Stimulated activated CD8-positive, alpha-beta memory T cell treated with anti-CD3 and anti-CD28 coated beads, Interleukin-15, amount 100 ng/mL, for 48 hours (primary cell): ENCODE measurements around the gene FAM76B.

Experiments used
- DNase-seq, 2 donors: peaks; one replicate each; pipeline ENCODE4 v3.0.0-alpha.2; 2020; ENCODE audit warnings: low read depth in 2 of 2

FAM76B gene

DNA sequence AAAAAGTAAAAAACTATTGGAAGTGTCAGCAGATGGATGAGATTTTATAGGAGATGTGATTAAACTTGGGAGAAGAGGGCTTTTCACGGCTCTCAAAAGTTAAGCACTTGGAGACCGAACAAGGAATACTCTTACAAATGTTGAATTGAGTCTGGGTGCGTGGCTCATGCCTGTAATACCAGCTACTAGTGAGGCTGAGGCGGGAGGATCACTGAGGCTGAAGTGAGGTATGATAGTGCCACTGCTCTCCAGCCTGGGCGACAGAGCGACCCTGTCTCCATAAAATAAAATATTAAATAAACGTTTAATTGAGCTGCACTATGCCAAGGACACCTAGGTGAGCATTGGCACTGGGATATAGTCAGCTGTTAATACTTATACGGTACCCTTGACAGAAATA is 2.6 kb upstream of the FAM76B start:
- no peak for DNase-seq

DNA sequence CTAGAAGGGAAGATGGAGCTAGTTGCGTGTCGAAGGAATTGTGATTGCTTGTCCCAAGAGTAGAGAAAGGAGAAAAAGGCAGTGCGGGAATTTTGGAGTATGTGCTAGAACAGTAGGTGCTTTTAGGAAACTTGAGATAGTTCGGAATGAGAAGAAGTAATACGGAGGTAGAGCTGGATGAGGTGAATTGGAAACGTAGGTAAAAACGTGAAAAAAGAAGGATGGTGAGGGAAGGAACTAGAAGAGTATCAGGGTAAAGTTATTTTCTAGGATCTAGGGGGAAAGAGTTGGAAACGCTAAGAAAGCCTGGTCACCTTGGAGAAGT is 2.1 kb upstream of the FAM76B start:
- DNase-seq, result no peak

DNA sequence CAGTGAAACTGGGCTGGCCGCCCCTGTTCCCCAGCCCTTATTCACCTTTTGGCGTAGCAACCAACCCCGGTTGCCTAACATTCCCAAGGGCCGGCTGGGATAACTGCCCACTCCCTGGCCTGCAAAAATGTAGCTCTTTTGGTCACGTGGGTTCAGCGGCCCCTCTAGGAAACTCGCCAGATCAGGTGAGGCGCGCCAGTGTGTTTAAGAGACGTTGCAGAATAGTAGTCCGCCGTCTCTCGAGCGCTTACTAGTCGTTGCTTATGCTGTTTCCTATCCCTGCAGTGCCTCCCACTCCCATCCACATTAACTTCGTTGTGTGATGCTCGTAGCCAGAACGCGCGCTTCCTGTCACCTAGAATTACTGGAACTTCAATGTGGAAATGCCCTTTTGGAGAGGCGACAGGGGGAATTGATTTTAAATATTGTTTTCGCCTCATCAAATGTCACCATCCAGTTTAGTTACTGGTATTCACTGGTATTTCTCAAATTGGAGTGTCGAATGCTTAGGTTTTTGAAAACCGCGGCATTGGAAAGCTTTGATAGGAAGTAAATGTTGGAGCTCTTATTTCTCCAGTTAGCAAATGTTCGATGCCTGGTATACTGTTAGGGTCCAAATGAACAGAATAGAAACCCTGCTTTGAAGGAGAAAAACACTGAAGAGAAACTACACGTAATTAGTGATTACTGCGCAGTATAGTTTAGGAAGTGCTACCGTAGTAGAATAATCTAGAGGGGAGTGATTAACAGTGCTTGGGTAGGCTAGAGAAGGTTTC is 1.5 kb upstream of the FAM76B start:
- peak; percentile 36 to 50 for DNase-seq

DNA sequence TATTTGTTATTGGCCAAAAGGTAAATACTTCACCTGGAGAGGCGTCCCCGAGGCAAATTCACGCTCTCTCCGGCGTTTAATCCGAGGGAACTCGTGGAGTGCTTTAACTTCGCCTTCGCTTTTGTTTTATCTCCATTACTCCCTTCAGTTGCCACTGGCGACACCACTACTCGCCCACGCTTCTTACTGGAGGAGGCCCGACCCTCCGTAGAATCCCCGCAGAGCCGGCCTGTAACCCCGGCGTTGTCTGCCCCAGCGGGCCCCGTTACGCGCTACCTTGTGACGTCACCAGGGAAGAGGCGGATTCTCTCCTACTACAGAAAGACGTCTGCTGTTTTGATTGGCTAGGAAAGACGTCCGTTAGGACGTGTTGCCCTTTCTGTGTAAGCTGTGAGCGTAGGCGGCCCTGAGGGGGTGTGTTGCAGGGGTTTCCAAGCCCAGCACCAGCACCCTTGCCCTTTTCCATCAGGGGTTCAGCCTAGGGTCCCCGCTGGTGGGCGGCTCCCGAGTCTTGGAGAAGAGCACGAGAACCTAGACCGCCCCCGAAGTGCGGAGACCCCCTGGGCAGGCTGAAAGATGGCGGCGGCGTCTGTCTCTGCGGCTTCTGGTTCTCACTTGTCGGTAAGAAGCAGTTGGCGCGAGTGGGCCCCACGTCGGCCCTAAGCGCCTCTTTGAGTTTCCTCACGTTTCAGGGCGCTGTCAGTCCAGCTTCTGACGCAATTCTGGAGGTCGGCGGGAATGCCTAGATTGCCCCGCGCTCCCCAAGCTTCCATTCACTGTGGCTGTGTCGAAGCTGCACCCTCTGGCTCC is 746 bp upstream of the FAM76B start, which contains the start of gene CEP57:
Gene CEP57 (plus strand): TSS at position 376 of the 810 bp plus-strand sequence. CDS start 201 bp downstream, at position 577.
- peak; percentile 89 to 90 for DNase-seq

GRCh38 chr11:95788921-95789505 is 569 bp downstream of the FAM76B start:
- DNase-seq, result peak; percentile 1

DNA sequence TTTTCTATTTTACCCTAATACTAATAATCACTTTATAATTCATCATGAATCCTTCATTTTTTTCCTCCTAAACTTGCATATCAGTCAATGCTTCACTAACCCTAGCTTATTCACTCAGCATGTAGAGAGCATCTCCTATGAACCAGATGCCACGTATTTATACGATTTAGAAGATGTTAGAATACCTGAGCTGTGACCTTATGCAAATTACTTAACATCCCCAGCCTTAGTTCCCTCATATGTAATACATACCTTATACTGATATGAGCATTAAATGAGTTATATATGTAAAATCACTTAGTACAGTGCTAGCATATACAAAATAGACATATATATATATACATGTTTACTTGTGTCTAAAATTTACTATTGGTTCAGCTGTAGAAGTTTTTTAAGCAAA is 9.0 kb downstream of the FAM76B start:
- no peak for DNase-seq

DNA sequence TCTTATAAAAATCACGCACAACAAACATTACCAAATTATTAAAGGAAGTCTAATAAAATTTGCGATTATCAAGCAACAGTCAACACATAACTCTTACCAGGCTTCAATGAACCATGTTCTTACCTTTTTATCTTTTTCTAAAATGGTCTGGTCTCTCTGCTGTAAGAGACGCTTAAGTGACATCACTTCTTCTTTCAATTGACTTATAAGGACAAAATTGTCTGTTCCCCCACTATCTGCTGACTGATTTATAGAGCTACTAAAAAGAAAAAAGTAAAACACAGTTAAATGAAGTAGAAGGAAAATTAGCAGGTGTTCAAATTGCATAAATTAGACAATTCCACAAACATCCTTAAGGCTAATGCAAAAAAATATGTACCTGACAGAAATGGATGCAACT is 10.9 kb downstream of the FAM76B start:
- DNase-seq, result no peak

- DNase-seq, result no peak
These were observed 12.7 kb downstream of the FAM76B start for GRCh38 chr11:95776859-95777258.

GRCh38 chr11:95768521-95768920 is 21.1 kb downstream of the FAM76B start:
- DNase-seq, result no peak

- DNase-seq, result no peak
These were observed 22.1 kb downstream of the FAM76B start for GRCh38 chr11:95767498-95767897.

- DNase-seq, result no peak
These were observed 22.9 kb downstream of the FAM76B start for GRCh38 chr11:95766701-95767100.

- DNase-seq, result no peak
These were observed 25.2 kb downstream of the FAM76B start for GRCh38 chr11:95764267-95764898.

GRCh38 chr11:95762534-95762933 is 27.0 kb downstream of the FAM76B start:
- no peak for DNase-seq

GRCh38 chr11:95760941-95761340 is 28.6 kb downstream of the FAM76B start:
- no peak for DNase-seq

DNA sequence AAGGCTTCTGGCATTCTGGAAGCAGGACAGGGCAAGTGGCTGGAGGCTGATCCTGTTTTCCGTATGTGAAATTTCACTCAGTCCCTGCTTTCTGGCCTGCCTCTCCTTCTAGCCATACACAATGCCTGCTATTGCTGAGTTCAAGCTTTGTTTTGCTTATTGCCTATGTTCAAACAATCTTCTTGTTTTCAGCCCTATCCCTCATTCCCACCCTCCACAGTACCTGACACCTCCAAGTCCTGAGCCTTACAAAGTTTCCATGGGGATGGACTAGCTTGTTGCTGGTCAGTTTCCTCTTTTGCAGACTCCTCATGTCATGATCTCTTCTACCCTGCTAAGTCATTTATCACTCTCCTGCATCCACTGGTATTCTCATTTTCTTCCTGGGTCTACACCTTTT is 38.1 kb downstream of the FAM76B start:
- DNase-seq, result no peak

GRCh38 chr11:95750101-95750500 is 39.5 kb downstream of the FAM76B start:
- no peak for DNase-seq

DNA sequence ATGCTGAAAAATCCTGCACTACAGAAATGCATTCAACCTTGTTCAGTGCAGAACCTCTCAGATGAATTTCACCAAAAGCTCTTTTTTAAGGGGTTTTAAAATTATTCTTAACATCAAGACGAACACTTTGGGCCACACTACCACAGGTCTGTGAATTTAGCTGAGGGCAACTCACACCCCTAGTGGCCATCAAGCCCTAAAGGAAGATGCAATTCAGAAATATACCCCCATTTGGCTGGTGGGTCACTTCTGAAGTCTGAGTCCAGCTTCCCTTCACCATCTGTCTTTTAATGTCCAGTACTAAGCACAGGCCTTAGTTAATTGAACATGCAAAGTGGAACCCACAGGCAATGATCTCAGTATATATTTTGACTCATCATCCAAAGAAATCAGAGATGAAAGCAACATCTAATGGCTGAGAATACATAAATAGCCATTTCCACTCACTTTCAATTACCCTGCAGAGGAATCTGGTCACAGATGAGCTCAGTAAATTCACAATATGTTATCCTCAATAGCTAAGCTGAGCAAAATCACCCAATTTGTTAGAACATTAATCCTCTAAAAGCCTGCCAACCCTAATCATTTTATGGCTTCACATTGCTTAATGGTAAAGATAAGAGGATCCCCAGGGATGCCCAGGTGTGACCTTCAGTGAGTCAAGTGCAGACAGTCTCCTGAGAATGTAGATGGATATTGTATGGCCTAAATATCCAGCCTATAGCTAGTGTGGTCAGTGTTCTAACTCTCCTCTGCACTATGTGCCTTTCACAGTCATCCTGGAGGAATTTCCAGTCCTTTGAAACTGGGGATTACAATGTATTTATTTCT is 50.3 kb downstream of the FAM76B start:
- no peak for DNase-seq

GRCh38 chr11:95736809-95737208 is 52.8 kb downstream of the FAM76B start:
- DNase-seq, result no peak

DNA sequence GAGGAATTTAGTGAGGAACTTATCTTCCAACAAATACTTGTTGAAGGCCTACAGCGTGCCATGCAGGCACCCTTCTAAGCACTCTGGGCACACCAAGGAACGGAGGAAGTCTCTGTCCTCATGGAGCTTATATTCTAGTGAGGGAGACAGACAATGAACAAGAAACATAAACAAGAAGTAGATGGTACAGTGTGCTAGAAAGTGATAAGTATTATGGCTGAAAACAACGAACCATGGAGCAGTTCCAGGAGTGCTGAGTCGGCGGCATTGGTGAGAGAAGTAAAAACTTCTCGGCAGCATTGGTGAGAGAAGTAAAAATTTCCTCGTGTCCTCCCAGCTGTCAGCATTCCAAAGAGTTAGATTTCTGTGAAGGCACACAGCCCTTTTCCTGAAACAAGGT is 53.2 kb downstream of the FAM76B start:
- no peak for DNase-seq

- no peak for DNase-seq
These were observed 55.5 kb downstream of the FAM76B start for GRCh38 chr11:95734009-95734572.
